ENCODE results near the gene GET4.

GET4 gene

DNA sequence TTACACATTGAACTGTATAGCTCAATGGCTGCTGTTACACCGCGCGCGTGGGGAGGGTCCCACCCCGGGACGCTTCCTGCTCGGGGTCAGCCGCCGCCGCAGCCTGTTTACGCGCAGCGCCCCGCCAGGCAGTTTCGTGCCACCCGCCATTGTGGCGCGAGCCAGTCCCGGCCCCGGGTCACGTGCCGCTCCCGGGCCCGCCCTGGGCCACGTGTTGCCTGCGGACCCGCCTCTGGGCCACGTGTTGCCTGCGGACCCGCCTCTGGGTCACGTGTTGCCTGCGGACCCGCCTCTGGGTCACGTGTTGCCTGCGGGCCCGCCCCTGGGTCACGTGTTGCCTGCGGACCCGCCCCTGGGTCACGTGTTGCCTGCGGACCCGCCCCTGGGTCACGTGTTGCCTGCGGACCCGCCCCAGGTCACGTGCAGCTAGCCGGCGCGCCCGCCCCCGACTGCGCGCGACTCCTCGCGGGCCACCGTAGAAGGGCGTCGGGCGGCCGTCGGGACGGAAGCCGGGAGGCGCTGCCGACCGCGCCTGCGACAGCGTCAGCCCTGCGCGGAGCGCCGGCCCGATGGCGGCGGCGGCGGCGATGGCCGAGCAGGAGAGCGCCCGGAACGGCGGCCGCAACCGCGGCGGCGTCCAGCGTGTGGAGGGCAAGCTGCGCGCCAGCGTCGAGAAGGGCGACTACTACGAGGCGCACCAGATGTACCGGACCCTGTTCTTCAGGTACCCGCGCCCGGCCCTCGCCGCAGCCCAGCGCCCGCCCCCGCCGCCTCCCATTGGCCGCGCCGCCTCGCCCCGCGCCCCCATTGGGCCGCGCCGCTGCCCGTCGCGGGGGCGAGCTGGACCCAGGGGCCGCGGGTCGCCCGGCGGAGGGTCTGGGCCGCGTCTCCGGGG lies at the start of gene GET4:
Gene GET4 (plus strand): TSS at position 478 of the 895 bp plus-strand sequence. CDS start 92 bp downstream, at position 570.
- TF ChIP-seq CTCF (IDR thresholded peaks at IDR 0.05; ENCODE audit: borderline replicate concordance, insufficient read depth, low read depth, low read length): peak; percentile 18; the same call in 1 of the 2 replicates
- H3K4me3 ChIP-seq (ENCODE audit: low read depth, low read length): peak within 1 kb of the TSS; percentile 97

GRCh38 chr7:828793-829561 lies 47.4 kb upstream of the GET4 start:
- TF ChIP-seq CTCF (IDR thresholded peaks at IDR 0.05; ENCODE audit: borderline replicate concordance, insufficient read depth, low read depth, low read length): no peak
- no peak overlapping the region for H3K4me3 ChIP-seq (ENCODE audit: low read depth, low read length)

- no peak for TF ChIP-seq CTCF (IDR thresholded peaks at IDR 0.05; ENCODE audit: borderline replicate concordance, insufficient read depth, low read depth, low read length)
- H3K4me3 ChIP-seq (ENCODE audit: low read depth, low read length): no peak overlapping the region
Measured at GRCh38 chr7:830069-830468, 46.3 kb upstream of the GET4 start.

GRCh38 chr7:831596-832166 lies 44.7 kb upstream of the GET4 start:
- no peak overlapping the region for H3K4me3 ChIP-seq (ENCODE audit: low read depth, low read length)
- no peak for TF ChIP-seq CTCF (IDR thresholded peaks at IDR 0.05; ENCODE audit: borderline replicate concordance, insufficient read depth, low read depth, low read length)

GRCh38 chr7:832167-832967 lies 44.0 kb upstream of the GET4 start, which contains the start of gene SUN1:
Gene SUN1 (plus strand): TSS chr7:832476. CDS start chr7:832525, 49 bp downstream.
- TF ChIP-seq CTCF (IDR thresholded peaks at IDR 0.05; ENCODE audit: borderline replicate concordance, insufficient read depth, low read depth, low read length): no peak
- no peak within 1 kb of the TSS for H3K4me3 ChIP-seq (ENCODE audit: low read depth, low read length)

DNA sequence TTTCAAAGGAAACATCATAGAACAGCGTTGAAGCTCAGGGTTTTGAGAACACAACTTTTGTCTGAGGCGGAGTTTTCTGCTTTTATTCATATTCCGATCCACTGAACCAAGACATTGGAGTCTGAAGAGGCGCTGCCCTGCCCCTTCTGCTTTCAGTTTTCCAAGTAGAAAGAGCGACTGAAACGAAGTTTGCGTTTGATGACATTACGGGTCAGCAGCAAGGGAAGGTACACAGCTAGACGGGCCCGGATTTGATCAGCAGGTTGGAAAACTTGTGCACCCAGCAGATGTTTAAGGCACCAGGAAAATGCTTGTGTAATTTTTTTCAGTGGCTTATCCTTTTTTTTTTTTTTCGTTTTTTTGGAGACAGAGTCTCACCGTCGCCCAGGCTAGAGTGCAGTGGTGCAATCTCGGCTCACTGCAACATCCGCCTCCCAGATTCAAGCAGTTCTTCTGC lies 43.4 kb upstream of the GET4 start:
- no peak overlapping the region for H3K4me3 ChIP-seq (ENCODE audit: low read depth, low read length)
- TF ChIP-seq CTCF (IDR thresholded peaks at IDR 0.05; ENCODE audit: borderline replicate concordance, insufficient read depth, low read depth, low read length): no peak
